HG03439 (cell line): ENCODE results near the gene TMED3.
"Not testable (repeated sequence)": the region's sequence is repeated elsewhere in the genome, so short reads cannot be mapped to it uniquely, and the experiment has no call there.

ENCODE experiments used
- ATAC-seq: cut with Tn5 transposase; IDR thresholded peaks from one replicate; pipeline ENCODE4 v1.9.1; 2021; ENCODE audit warnings: mild to moderate bottlenecking, moderate library complexity; ENCODE audit not compliant: unreplicated experiment

The TMED3 gene

GRCh38 chr15:79315623-79316328 lies 4.9 kb downstream of the TMED3 start:
- ATAC-seq = no peak

- ATAC-seq = no peak
These were observed 6.0 kb downstream of the TMED3 start for GRCh38 chr15:79316864-79317263.

GRCh38 chr15:79319973-79320372 lies 9.1 kb downstream of the TMED3 start:
- not testable (repeated sequence) for ATAC-seq

GRCh38 chr15:79321876-79322275 lies 11.0 kb downstream of the TMED3 start:
- no peak for ATAC-seq

GRCh38 chr15:79322306-79322705 lies 11.4 kb downstream of the TMED3 start:
- ATAC-seq = no peak

GRCh38 chr15:79322945-79323344 lies 12.0 kb downstream of the TMED3 start:
- ATAC-seq = no peak

- no peak for ATAC-seq
These were observed 18.3 kb downstream of the TMED3 start for GRCh38 chr15:79329171-79329611.

GRCh38 chr15:79332824-79333510 lies 22.1 kb downstream of the TMED3 start:
- no peak for ATAC-seq

- ATAC-seq = no peak
These were observed 26.7 kb downstream of the TMED3 start for GRCh38 chr15:79337591-79337990.

- ATAC-seq = no peak
These were observed 28.8 kb downstream of the TMED3 start for GRCh38 chr15:79339588-79340314.

GRCh38 chr15:79340315-79340602 lies 29.3 kb downstream of the TMED3 start:
- ATAC-seq = no peak

- no peak for ATAC-seq
These were observed 30.5 kb downstream of the TMED3 start for GRCh38 chr15:79341396-79341795.

- ATAC-seq = no peak
These were observed 38.6 kb downstream of the TMED3 start for GRCh38 chr15:79349525-79349924.

GRCh38 chr15:79352206-79352605 lies 41.3 kb downstream of the TMED3 start:
- no peak for ATAC-seq

- no peak for ATAC-seq
These were observed 46.7 kb downstream of the TMED3 start for GRCh38 chr15:79357566-79357965.

- no peak for ATAC-seq
These were observed 47.2 kb downstream of the TMED3 start for GRCh38 chr15:79358069-79358468.

- no peak for ATAC-seq
These were observed 53.8 kb downstream of the TMED3 start for GRCh38 chr15:79364571-79365240.

- no peak for ATAC-seq
These were observed 54.9 kb downstream of the TMED3 start for GRCh38 chr15:79365765-79366164.

- no peak for ATAC-seq
These were observed 55.8 kb downstream of the TMED3 start for GRCh38 chr15:79366691-79367090.

GRCh38 chr15:79370716-79371115 lies 59.8 kb downstream of the TMED3 start:
- no peak for ATAC-seq

- ATAC-seq = no peak
These were observed 60.7 kb downstream of the TMED3 start for GRCh38 chr15:79371591-79371990.
